HepG2 (cell line): ENCODE data around the gene KIF26B. TPM values are rescaled to one million over a fixed set of nuclear protein-coding genes. Genes with fewer than 3 reads are reported as not detected.

Experiments used
- ARNTL ChIP-seq: sonication (generic); formaldehyde crosslinking; IDR thresholded peaks from 2 replicates; pipeline ENCODE4 v1.4.0; 2020; ENCODE audit warnings: mild to moderate bottlenecking, missing genetic modification reagents
- ATAD3A ChIP-seq: sonication (generic); formaldehyde crosslinking; IDR thresholded peaks from 2 replicates; pipeline ENCODE4 v1.4.0; 2020; ENCODE audit warnings: missing genetic modification reagents
- FOXO1 ChIP-seq: sonication (generic); formaldehyde crosslinking; IDR thresholded peaks from 2 replicates; pipeline ENCODE4 v1.4.0; 2020; ENCODE audit warnings: missing genetic modification reagents
- HNRNPK ChIP-seq: fragments of 200-400 bp; formaldehyde crosslinking; IDR thresholded peaks from 2 replicates; pipeline ENCODE4 v1.6.1; 2018; ENCODE audit warnings: low read length, low read depth, moderate library complexity, mild to moderate bottlenecking; ENCODE audit not compliant: poor library complexity, severe bottlenecking
- ISX ChIP-seq: sonication (generic); formaldehyde crosslinking; conservative IDR thresholded peaks from 2 replicates; pipeline ENCODE4 v1.5.0; 2020; ENCODE audit warnings: missing genetic modification reagents
- MAF1 ChIP-seq: sonication (generic); formaldehyde crosslinking; IDR thresholded peaks from 2 replicates; pipeline ENCODE4 v1.5.0; 2020; ENCODE audit warnings: missing genetic modification reagents, borderline replicate concordance
- MIXL1 ChIP-seq: IDR thresholded peaks from 2 replicates; pipeline ENCODE4 v1.6.1; 2016
- NCOA2 ChIP-seq: sonication (generic); formaldehyde crosslinking; IDR thresholded peaks from 2 replicates; pipeline ENCODE4 v1.8.0; 2022; ENCODE audit warnings: inconsistent platforms
- NR3C1 ChIP-seq: sonication (generic); formaldehyde crosslinking; IDR thresholded peaks from 2 replicates; pipeline ENCODE4 v1.4.0; 2020; ENCODE audit warnings: missing genetic modification reagents
- PAF1 ChIP-seq: IDR thresholded peaks from 2 replicates; pipeline ENCODE4 v1.6.1; 2016; ENCODE audit warnings: missing genetic modification reagents, missing compliant biosample characterization
- SALL1 ChIP-seq: sonication (generic); formaldehyde crosslinking; IDR thresholded peaks from 2 replicates; pipeline ENCODE4 v1.8.0; 2022; ENCODE audit warnings: mild to moderate bottlenecking, missing genetic modification reagents
- SKI ChIP-seq: fragments of 450-650 bp; IDR thresholded peaks from one replicate; pipeline ENCODE4 v1.6.1; 2018; ENCODE audit warnings: mild to moderate bottlenecking; ENCODE audit not compliant: partially characterized antibody
- TCF12 ChIP-seq, 2 experiments: fragments of 450-650 bp in 1 of 2; sonication (generic) in 1 of 2; formaldehyde crosslinking in 1 of 2; IDR thresholded peaks; 2 replicates each; pipeline versions ENCODE4 v1.6.1 to v1.8.0; 2017 to 2022; ENCODE audit warnings: antibody characterized with exemption in 1 of 2, mild to moderate bottlenecking in 1 of 2, missing genetic modification reagents in 1 of 2, moderate library complexity in 1 of 2
- ZFP37 ChIP-seq: sonication (generic); formaldehyde crosslinking; IDR thresholded peaks from 2 replicates; pipeline ENCODE4 v1.4.0; 2020; ENCODE audit warnings: missing genetic modification reagents, borderline replicate concordance
- ZKSCAN5 ChIP-seq: sonication (generic); formaldehyde crosslinking; IDR thresholded peaks from 2 replicates; pipeline ENCODE4 v1.5.1; 2020; ENCODE audit warnings: mild to moderate bottlenecking, missing genetic modification reagents
- polyA plus RNA-seq, 8 experiments: library from polyadenylated mRNA; depleted of rRNA in 3 of 8; stranded (reverse) in 7 of 8; unstranded in 1 of 8; fragments of >200 nt; fragmentation: Illumina TruSeq in 4 of 8; extraction: Trizol in 4 of 8; gene quantifications; 2 replicates each; pipeline versions ENCODE4 v1.2.1 to v1.2.3, GENCODE V29; 2011 to 2016; ENCODE audit warnings: low read depth in 4 of 8, missing spikeins in 1 of 8, mixed read lengths in 1 of 8; ENCODE audit not compliant: insufficient read depth in 1 of 8
- total RNA-seq, 5 experiments: library from RNA; depleted of rRNA; stranded (reverse); fragments of >200 nt; fragmentation: Illumina TruSeq; extraction: Trizol; gene quantifications; 2 replicates each; pipeline ENCODE4 v1.2.3, GENCODE V29; 2016; ENCODE audit warnings: low read depth in 1 of 5
- TF ChIP-seq, protein P1 (sequence below): sonication (generic); formaldehyde crosslinking; IDR thresholded peaks from 2 replicates; pipeline ENCODE4 v1.4.0; 2020; ENCODE audit warnings: missing genetic modification reagents
- TF ChIP-seq, protein P2 (sequence below): sonication (generic); formaldehyde crosslinking; IDR thresholded peaks from 2 replicates; pipeline ENCODE4 v1.8.0; 2022; ENCODE audit warnings: missing genetic modification reagents, mild to moderate bottlenecking, inconsistent platforms, borderline replicate concordance
- TF ChIP-seq, protein P3 (sequence below): sonication (generic); formaldehyde crosslinking; IDR thresholded peaks from 2 replicates; pipeline ENCODE4 v1.4.0; 2020; ENCODE audit warnings: missing genetic modification reagents
- TF ChIP-seq, protein P4 (sequence below): sonication (generic); formaldehyde crosslinking; IDR thresholded peaks from 2 replicates; pipeline ENCODE4 v1.8.1; 2023; ENCODE audit warnings: mild to moderate bottlenecking, inconsistent platforms, moderate library complexity, missing genetic modification reagents, borderline replicate concordance
- TF ChIP-seq, protein P5 (sequence below): sonication (generic); formaldehyde crosslinking; IDR thresholded peaks from 2 replicates; pipeline ENCODE4 v1.4.0; 2020; ENCODE audit warnings: missing genetic modification reagents

Gene KIF26B
- total and polyA plus RNA-seq, 2 of the 13 experiments (the other 11 are each of a cell fraction or from before 2014, with no cell fraction given): 0.08 to 0.09 TPM

DNA sequence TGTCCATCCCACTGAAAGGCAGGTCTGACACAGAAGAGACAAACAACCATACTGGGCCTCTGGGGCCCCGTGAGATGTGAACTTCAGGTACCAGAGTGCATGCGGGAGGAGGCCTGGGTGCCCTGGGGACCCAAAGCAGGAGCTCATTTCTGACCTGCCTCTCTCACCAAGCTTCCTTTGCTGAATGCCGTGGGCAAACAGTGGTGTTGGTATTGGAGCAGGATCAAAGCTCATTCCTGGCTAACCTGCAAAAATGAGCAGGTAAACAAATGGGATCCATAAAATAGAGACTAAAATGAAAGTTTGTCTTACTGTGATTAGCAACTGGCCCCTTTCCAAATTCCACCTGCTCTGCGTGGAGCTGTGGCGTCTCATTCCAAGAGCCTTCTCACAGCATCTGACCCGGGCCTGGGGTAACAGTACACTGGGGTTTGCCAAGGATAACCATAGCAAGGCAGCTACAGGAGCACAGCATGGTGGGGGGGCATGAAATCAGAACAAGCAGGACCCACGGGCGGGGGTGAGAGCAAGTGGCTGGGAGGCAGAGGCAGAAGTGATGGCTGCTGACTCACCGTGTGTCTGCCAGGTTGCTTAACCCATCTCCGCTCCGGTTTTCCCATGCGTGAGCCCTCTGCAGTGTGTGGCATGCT lies 103.6 kb downstream of the KIF26B start (continued):
- TF ChIP-seq, protein P1, sequence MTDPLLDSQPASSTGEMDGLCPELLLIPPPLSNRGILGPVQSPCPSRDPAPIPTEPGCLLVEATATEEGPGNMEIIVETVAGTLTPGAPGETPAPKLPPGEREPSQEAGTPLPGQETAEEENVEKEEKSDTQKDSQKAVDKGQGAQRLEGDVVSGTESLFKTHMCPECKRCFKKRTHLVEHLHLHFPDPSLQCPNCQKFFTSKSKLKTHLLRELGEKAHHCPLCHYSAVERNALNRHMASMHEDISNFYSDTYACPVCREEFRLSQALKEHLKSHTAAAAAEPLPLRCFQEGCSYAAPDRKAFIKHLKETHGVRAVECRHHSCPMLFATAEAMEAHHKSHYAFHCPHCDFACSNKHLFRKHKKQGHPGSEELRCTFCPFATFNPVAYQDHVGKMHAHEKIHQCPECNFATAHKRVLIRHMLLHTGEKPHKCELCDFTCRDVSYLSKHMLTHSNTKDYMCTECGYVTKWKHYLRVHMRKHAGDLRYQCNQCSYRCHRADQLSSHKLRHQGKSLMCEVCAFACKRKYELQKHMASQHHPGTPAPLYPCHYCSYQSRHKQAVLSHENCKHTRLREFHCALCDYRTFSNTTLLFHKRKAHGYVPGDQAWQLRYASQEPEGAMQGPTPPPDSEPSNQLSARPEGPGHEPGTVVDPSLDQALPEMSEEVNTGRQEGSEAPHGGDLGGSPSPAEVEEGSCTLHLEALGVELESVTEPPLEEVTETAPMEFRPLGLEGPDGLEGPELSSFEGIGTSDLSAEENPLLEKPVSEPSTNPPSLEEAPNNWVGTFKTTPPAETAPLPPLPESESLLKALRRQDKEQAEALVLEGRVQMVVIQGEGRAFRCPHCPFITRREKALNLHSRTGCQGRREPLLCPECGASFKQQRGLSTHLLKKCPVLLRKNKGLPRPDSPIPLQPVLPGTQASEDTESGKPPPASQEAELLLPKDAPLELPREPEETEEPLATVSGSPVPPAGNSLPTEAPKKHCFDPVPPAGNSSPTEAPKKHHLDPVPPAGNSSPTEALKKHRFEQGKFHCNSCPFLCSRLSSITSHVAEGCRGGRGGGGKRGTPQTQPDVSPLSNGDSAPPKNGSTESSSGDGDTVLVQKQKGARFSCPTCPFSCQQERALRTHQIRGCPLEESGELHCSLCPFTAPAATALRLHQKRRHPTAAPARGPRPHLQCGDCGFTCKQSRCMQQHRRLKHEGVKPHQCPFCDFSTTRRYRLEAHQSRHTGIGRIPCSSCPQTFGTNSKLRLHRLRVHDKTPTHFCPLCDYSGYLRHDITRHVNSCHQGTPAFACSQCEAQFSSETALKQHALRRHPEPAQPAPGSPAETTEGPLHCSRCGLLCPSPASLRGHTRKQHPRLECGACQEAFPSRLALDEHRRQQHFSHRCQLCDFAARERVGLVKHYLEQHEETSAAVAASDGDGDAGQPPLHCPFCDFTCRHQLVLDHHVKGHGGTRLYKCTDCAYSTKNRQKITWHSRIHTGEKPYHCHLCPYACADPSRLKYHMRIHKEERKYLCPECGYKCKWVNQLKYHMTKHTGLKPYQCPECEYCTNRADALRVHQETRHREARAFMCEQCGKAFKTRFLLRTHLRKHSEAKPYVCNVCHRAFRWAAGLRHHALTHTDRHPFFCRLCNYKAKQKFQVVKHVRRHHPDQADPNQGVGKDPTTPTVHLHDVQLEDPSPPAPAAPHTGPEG (CRISPR knock-in tag): no peak
- no peak for TF ChIP-seq ISX
- TF ChIP-seq ATAD3A (CRISPR knock-in tag): no peak
- TF ChIP-seq SALL1: peak; percentile 90
- no peak for TF ChIP-seq PAF1 (CRISPR knock-in tag)
- no peak for TF ChIP-seq MAF1
- TF ChIP-seq, protein P2, sequence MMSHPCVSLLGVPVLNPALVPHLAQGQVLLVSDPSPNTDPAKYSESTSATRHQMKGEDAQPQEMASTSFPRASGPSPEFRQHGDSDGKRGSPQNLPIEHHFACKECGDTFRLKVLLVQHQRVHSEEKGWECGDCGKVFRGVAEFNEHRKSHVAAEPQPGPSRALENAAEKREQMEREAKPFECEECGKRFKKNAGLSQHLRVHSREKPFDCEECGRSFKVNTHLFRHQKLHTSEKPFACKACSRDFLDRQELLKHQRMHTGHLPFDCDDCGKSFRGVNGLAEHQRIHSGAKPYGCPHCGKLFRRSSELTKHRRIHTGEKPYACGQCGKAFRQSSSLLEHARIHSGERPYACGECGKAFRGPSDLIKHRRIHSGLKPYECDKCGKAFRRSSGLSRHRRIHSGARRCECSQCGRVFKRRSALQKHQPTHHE: no peak
- TF ChIP-seq FOXO1: peak; percentile 82; the same call in 1 of the 2 replicates
- no peak for TF ChIP-seq HNRNPK
- peak; percentile 76 for TF ChIP-seq MIXL1 (CRISPR knock-in tag)
- TF ChIP-seq, protein P3, sequence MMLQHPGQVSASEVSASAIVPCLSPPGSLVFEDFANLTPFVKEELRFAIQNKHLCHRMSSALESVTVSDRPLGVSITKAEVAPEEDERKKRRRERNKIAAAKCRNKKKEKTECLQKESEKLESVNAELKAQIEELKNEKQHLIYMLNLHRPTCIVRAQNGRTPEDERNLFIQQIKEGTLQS (CRISPR knock-in tag): no peak
- TF ChIP-seq ZFP37 (CRISPR knock-in tag): no peak
- TF ChIP-seq, protein P4, sequence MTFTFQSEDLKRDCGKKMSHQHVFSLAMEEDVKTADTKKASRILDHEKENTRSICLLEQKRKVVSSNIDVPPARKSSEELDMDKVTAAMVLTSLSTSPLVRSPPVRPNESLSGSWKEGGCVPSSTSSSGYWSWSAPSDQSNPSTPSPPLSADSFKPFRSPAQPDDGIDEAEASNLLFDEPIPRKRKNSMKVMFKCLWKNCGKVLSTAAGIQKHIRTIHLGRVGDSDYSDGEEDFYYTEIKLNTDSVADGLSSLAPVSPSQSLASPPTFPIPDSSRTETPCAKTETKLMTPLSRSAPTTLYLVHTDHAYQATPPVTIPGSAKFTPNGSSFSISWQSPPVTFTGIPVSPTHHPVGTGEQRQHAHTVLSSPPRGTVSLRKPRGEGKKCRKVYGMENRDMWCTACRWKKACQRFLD (CRISPR knock-in tag): no peak
- no peak for TF ChIP-seq SKI
- TF ChIP-seq TCF12 (IDR thresholded peaks at IDR 0.05): no peak
- no peak for TF ChIP-seq TCF12 (CRISPR knock-in tag; IDR thresholded peaks at IDR 0.05)
- TF ChIP-seq, protein P5, sequence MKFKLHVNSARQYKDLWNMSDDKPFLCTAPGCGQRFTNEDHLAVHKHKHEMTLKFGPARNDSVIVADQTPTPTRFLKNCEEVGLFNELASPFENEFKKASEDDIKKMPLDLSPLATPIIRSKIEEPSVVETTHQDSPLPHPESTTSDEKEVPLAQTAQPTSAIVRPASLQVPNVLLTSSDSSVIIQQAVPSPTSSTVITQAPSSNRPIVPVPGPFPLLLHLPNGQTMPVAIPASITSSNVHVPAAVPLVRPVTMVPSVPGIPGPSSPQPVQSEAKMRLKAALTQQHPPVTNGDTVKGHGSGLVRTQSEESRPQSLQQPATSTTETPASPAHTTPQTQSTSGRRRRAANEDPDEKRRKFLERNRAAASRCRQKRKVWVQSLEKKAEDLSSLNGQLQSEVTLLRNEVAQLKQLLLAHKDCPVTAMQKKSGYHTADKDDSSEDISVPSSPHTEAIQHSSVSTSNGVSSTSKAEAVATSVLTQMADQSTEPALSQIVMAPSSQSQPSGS (CRISPR knock-in tag): 0 out of 2 replicates have a peak, but pooled peaks have one; percentile 28
- no peak for TF ChIP-seq ZKSCAN5 (CRISPR knock-in tag)
- no peak for TF ChIP-seq NR3C1 (CRISPR knock-in tag)
- peak; percentile 71 for TF ChIP-seq NCOA2 (CRISPR knock-in tag)
- no peak for TF ChIP-seq ARNTL
